Activated CD4-positive, alpha-beta T cell treated with anti-CD3 and anti-CD28 coated beads for 1 hour (primary cell): ENCODE results near the gene ZNF80.
"Not testable (repeated sequence)": the region's sequence is repeated elsewhere in the genome, so short reads cannot be mapped to it uniquely, and the experiment has no call there.

Experiments used
- DNase-seq: peaks from one replicate; pipeline ENCODE4 v3.0.0-alpha.2; 2020

Gene ZNF80

GRCh38 chr3:114237478-114237877 lies at the start of gene ZNF80:
Gene ZNF80, minus strand, starts transcription at chr3:114237578. Its CDS starts 504 bp downstream, at chr3:114237074.
- not testable (repeated sequence) for DNase-seq

- DNase-seq, result no peak
These were observed 48.9 kb upstream of the ZNF80 start for GRCh38 chr3:114286266-114286665.

DNA sequence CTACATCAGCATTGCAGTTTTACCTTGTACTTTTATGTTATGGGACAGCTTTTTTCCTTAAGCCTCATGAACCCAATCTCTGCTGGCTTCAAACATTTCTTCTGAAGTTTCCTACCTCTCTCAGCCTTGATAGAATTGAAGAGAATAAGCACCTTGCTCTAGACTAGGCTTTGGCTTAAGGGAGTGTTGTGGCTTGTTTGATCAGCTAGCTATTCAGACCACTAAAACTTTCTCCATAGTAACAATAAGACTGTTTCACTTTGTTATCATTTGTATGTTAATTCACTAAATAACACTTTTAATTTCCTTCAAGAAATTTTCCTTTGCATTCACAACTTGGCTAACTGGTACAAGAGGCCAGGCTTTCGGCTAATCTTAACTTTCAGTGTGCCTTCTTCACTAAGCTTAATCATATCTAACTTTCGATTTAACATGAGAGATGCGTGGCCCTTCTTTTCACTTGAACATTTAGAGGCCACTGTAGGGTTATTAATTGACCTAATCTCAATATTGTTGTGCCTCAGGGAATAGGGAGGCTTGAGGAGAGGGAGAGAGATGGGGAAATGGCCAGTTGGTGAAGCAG lies 48.4 kb upstream of the ZNF80 start:
- no peak for DNase-seq

DNA sequence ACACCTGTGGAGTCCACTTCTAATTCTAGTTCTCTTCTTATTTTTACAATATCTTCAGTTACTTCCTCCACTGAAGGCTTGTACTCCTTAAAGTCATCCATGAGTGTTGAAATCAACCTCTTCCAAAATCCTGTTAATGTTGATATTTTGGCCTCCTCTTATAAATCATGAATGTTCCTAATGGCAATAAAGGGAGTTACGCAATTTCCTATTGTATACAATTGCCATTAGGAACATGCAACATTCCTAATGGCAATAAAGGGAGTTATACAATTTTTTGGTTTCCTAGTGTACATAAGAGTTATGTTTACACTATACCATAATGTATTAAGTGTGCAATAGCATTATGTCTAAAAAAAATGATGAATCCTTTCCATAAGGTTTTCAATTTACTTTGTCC lies 47.3 kb upstream of the ZNF80 start:
- DNase-seq, result no peak

GRCh38 chr3:114276856-114277255 lies 39.5 kb upstream of the ZNF80 start:
- not testable (repeated sequence) for DNase-seq

GRCh38 chr3:114274929-114275328 lies 37.6 kb upstream of the ZNF80 start:
- no peak for DNase-seq

GRCh38 chr3:114272271-114272670 lies 34.9 kb upstream of the ZNF80 start:
- no peak for DNase-seq

DNA sequence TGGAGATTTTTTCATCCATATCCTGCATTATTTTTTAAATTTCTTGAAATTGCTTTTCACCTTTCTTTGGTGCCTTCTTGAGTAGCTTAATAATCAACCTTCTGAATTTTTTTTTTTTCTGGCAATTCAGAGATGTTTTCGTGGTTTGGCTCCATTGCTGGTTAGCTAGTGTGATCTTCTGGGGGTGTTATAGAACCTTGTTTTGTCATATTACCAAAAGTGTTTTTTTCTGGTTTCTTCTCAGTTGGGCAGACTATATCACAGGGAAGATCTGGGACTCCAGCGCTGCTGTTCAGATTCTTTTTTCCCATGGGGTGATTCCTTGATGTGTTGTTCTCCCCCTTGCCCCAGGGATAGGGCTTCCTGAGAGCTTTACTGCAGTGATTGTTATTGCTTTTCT lies 32.6 kb upstream of the ZNF80 start:
- DNase-seq, result no peak

GRCh38 chr3:114260152-114260551 lies 22.8 kb upstream of the ZNF80 start:
- no peak for DNase-seq

GRCh38 chr3:114259566-114259965 lies 22.2 kb upstream of the ZNF80 start:
- DNase-seq, result no peak

GRCh38 chr3:114253505-114253904 lies 16.1 kb upstream of the ZNF80 start:
- no peak for DNase-seq

DNA sequence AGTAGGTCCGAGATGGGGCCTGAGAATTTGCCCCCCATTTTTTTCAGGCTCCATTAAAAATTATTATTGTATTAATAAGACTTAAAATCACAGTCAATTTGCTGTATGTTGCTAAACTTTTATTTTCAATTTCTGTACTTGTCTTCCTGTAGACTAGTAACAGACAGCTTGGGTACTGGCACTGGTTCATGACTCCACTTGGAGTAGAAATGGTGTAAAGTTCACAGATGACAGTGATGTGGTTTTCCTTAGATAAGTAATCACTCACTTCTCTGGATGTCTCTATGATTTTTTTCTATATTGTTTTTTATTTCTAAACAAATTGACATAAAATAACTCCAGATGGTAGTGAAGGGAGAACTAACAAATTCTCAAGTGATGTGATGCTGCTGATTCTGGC lies 15.6 kb upstream of the ZNF80 start:
- no peak for DNase-seq

DNA sequence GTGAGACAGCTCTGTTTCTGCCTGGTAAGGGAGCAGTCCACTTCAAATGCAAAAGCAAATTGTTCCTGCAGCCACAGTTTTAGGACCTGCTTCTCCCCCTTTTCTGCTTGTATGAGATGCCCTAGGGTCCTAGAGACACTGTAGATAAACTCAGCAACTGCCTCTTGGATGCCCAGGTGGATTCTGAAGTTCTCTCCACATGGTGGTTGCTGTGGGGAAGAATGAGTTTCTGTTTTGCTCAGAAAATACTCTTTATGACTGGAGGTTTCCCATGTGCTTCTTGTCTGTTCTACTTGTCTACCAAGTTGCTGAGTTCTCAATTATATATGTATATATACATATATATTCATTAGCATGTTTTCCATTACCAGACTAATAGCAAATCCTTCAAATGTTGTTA lies 5.6 kb upstream of the ZNF80 start:
- no peak for DNase-seq

DNA sequence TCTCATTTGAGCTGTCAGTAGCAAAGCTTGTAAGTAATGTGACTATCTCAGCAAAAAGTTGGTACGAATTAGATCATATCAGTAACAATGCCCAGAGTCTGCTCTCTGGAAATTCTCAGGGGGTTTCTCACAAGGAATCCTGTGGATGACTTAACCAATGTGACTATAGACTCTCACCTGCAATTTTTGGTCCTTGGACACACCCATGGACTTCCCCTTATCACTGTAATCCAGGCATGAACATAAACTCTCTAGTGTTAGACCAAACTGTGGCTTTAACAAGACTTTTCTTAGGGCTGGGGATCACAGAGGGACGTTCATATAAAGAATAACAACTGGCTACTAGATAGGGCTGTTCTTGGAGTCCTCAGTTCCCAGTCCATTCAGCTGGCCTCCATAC lies 3.9 kb upstream of the ZNF80 start:
- DNase-seq, result no peak

DNA sequence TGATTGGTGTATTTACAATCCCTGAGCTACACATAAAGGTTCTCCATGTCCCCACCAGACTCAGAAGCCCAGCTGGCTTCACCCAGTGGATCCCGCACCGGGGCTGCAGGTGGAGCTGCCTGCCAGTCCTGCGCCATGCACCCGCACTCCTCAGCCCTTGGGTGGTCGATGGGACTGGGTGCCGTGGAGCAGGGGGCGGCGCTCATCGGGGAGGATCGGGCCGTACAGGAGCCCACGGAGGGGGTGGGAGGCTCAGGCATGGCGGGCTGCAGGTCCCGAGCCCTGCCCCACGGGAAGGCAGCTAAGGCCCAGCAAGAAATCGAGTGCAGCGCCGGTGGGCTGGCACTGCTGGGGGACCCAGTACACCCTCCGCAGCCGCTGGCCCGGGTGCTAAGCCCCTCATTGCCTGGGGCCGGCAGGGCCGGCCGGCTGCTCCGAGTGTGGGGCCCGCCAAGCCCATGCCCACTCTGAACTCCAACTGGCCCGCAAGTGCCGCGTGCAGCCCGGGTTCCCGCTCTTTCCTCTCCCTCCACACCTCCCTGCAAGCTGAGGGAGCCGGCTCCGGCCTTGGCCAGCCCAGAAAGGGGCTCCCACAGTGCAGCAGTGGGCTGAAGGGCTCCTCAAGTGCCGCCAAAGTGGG lies 888 bp upstream of the ZNF80 start:
- not testable (repeated sequence) for DNase-seq

DNA sequence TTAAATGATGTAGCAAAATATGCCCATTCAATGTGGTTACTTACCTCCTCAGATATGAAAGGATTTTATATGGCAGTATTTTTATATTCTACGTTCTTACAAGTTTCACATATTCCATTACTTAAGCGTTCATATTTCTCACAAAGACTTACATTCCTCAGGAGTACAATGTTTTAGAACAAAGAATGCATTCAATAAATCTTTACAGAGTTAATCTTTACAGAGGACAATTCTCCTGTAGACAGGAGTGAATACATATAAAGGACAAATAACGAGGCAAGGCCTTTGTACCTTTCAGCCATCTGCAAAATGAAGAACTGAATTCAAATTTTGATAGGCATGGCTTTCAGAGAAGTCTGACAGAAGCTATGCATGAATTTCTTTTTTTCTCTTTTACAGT lies 1.9 kb downstream of the ZNF80 start:
- no peak for DNase-seq

DNA sequence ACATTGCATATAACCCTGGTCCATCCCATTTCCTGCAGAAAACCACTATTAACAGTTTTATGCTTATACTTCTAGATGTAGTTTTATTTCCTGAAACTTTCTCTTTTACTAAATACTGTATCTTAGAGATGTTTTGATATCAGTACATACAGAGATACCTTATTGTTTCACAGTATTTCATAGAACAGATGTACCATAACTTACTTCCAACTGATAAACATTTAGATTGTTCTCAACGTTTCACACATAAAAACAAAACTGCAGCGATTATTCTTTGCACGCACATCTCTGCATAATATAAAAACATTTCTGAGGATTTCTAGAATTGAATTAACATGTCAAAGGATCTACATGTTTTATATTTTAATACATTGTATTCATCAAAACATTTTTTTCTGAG lies 2.6 kb downstream of the ZNF80 start:
- DNase-seq, result no peak

DNA sequence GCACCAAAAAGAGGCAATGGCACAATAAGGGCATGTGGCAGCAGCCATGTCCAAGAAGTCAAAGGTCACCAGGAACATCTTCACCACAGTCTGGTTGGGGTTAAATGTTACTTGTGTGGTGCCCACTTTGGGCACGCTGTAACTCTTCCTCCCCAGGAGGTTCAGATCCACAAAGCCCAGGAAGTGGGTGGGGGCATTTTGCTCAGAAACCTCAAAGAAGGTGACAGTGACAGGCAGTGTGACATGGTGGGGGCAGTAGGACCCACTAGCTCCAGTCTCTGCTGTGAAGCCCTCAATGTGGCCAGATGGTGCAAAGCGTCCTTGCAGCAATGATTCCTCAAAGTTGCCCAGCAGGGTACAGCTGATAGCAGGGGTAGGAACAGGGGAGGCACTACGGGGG lies 5.8 kb downstream of the ZNF80 start:
- DNase-seq, result no peak

GRCh38 chr3:114227076-114227475 lies 10.3 kb downstream of the ZNF80 start:
- DNase-seq, result no peak

- no peak for DNase-seq
These were observed 11.1 kb downstream of the ZNF80 start for GRCh38 chr3:114226313-114226712.

DNA sequence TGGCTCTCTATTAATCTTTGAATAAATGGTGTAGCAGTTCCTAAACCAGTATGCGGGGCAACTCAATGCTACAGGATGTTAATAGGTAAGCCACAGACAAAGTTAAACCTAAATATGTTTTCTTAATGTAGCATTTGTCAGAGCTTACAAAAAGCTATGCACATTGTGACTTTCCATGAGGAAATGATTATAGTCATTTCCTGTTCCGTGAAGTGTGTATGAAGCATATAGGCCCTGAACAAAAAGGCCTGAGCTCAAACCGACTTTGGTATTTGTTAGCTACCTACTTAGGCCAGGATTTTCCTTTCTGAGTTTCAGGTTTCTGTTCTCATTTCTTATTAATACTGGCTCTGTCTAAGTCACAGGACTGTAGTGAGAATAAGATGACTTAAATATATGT lies 14.2 kb downstream of the ZNF80 start:
- no peak for DNase-seq

DNA sequence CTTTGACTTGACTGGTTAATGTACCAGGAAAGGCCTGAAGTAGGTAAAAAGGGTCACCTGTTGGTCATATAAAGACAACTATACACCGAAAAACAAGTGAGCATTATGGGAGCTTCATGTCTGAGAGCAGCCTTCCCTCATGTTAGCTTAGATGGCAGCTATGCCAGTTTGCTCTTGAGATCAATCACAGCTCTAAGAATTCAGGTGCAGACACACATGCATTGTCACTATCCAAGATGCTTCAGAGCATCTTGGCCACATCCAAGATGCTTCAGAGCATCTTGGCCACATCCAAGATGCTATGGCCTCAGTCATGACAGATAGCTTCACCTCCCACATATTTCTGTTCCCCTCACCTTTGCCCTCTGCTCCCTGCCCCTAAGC lies 15.5 kb downstream of the ZNF80 start:
- no peak for DNase-seq

DNA sequence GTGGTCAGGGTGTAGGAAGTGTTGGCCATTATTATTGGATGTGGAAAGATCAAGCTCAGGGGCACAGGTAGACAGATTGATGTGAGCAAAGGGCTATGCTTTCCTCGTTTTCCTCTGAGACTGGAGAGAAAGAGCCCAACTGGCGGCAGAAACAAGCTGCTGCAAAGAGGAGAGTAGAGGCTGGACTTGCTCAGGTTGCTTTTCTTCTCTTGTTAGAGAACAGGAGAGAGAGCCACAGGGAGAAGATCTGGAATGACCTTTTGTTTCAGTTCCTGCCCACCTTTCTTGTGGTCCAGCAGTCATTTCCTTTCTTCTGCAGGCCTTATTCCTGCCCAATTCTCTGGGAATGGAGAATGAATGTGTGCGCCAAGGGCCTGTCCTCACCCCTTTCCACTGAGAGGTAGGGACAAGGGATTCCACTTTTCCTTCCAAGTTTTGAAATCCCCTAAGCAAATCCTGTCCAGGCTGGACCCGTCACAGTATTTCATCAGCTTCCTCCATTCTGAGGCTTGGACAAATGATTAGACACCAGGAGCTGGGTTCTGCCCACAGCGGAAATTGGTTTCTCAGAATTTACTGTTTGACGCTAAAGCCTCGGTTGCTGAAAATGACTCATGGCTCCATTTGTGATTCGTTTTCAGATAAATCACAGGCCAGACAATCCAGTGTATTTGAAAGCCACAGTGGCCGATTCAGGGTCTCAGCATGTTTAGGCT lies 16.1 kb downstream of the ZNF80 start:
- DNase-seq, result peak; percentile 24

DNA sequence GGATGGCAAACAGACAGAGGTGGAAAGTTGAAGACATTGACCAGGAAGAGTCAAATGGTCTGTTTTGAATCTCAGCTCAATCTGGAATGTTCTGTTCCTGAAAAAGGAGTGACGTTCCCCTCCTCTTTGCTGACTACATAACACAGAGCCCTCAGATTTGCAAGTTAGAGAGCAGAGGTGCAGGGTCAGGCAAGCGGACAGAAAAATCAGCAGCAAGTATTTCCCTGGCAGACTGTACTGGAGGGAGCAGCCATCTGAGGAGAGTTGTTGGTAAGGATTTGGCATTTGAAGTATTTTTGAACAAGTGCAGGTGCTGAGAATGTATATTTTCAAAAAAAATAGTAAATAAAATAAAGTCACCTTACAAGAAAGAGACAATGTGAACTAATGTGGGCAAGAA lies 17.6 kb downstream of the ZNF80 start:
- DNase-seq, result no peak
